Activated naive CD8-positive, alpha-beta T cell treated with anti-CD3 and anti-CD28 coated beads for 36 hours (primary cell): ENCODE data around the gene IL2RA. TPM values are rescaled to one million over a fixed set of nuclear protein-coding genes. Genes with fewer than 3 reads are reported as not detected.
"Not testable (repeated sequence)": the region's sequence is repeated elsewhere in the genome, so short reads cannot be mapped to it uniquely, and the experiment has no call there.

Experiments
- DNase-seq: peaks from one replicate; pipeline ENCODE4 v3.0.0; 2021
- H3K27ac Mint-ChIP-seq: one replicate; pipeline ENCODE4 v1.8.0; 2022; ENCODE audit warnings: mild to moderate bottlenecking, moderate library complexity, mixed read lengths
- H3K27me3 Mint-ChIP-seq: one replicate; pipeline ENCODE4 v1.8.0; 2022; ENCODE audit warnings: mild to moderate bottlenecking, mixed read lengths
- H3K36me3 Mint-ChIP-seq: one replicate; pipeline ENCODE4 v1.8.0; 2021; ENCODE audit warnings: mild to moderate bottlenecking, mixed read lengths
- H3K4me1 Mint-ChIP-seq: one replicate; pipeline ENCODE4 v1.8.0; 2021; ENCODE audit warnings: mixed read lengths
- H3K4me3 Mint-ChIP-seq: one replicate; pipeline ENCODE4 v1.8.0; 2022; ENCODE audit warnings: mild to moderate bottlenecking, moderate library complexity, mixed read lengths
- H3K9me3 Mint-ChIP-seq: one replicate; pipeline ENCODE4 v1.8.0; 2022; ENCODE audit warnings: mixed read lengths
- total RNA-seq, 2 experiments: library from RNA; stranded (reverse); gene quantifications; one replicate each; pipeline ENCODE4 v1.2.3, GENCODE V29; 2021

Gene IL2RA
- total RNA-seq, result 100 to 1,000 TPM; 680 to 698 TPM

DNA sequence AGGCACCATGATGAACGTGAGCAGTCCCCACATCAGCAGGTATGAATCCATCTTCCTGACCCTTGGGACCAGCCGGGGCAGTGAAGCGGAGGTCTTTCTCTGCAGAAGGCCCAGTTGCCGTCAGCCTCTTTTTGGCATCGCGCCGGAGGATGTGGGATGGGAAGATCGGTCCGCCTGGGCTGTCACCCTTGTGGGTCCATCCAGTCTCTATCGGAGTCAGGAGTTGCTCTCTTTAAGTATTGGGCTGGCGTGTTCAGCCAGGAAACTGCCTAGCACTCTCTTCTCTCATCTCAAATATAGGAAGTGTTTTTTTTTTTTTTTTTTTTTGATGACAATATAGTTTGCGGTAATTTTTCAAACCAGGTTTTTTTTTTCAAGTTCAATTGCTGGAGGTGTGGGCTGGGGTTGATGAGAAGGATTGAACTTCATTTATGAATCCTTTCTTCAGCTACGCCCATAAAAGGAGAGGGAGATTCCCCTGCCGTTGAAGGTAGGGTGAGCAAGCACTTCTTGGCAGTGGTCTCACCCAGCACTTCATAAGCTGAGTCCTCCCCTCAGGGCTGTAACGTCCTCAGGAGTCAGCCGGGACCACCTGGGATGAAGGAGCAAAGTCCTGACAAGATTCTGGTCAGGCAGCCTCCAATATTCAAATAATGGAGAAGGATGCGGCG, at the start of gene IL2RA:
Gene IL2RA, minus strand, starts transcription at position 267 of the 671 bp plus-strand sequence. Its CDS starts 216 bp downstream, at position 51.
- Mint-ChIP-seq H3K4me3 (peak within 1 kb of the TSS; percentile 91), H3K27me3 (peaks cover 4% of the 10 kb centered on the region), H3K36me3 (peaks cover 53% of the 10 kb centered on the region), H3K4me1 (peaks cover 54% of the 10 kb centered on the region), H3K9me3 (peaks cover 3% of the 10 kb centered on the region), H3K27ac (peak within 1 kb of the TSS; percentile 95)
- DNase-seq, result peak; percentile 77

DNA sequence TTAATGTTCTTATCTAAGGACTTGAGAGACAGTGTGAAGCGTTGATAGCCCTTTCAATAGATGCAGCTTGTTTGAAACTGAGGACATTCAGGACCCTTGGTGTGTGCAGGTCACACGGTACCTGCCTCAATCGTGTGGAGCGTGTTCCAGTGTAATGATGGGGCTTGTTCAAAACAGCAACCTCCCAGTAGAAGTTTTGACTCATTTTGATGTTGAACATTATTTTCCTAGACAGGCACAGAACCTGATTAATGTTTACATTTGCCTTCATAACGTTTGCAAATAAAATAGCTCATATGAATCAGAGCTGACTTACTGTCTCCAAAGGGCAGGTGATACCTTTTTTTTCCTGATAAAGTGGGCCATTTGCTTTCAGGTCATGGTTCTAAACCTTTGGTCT, 48.0 kb upstream of the IL2RA start:
- H3K4me1 Mint-ChIP-seq, result peaks cover 33% of the 10 kb centered on the region
- DNase-seq, result no peak
- peaks cover 59% of the 10 kb centered on the region for H3K36me3 Mint-ChIP-seq
- no peaks in the 10 kb centered on the region for H3K27me3 Mint-ChIP-seq
- no peak overlapping the region for H3K4me3 Mint-ChIP-seq
- peak overlapping the region; percentile 38 for H3K27ac Mint-ChIP-seq
- no peaks in the 10 kb centered on the region for H3K9me3 Mint-ChIP-seq

DNA sequence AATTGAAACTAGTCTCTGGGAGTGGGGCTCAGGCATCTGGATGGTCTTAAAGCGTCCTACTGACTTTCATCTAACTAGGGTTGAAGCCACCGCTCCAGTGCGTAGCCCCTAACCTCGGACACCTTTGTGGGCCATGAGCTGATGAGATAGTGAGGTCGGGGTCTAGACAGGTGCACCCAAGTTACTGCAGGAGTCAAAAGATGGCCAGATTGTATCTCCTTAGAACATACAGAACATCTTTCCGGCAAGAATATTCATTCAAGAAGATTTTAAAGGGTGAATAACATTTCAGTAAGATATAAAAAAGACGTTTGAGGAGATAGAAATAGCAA, 47.2 kb upstream of the IL2RA start:
- Mint-ChIP-seq H3K27ac (peak overlapping the region; percentile 38), H3K9me3 (no peaks in the 10 kb centered on the region), H3K4me1 (peaks cover 33% of the 10 kb centered on the region), H3K27me3 (no peaks in the 10 kb centered on the region), H3K4me3 (no peak overlapping the region), H3K36me3 (peaks cover 60% of the 10 kb centered on the region)
- DNase-seq, result no peak

DNA sequence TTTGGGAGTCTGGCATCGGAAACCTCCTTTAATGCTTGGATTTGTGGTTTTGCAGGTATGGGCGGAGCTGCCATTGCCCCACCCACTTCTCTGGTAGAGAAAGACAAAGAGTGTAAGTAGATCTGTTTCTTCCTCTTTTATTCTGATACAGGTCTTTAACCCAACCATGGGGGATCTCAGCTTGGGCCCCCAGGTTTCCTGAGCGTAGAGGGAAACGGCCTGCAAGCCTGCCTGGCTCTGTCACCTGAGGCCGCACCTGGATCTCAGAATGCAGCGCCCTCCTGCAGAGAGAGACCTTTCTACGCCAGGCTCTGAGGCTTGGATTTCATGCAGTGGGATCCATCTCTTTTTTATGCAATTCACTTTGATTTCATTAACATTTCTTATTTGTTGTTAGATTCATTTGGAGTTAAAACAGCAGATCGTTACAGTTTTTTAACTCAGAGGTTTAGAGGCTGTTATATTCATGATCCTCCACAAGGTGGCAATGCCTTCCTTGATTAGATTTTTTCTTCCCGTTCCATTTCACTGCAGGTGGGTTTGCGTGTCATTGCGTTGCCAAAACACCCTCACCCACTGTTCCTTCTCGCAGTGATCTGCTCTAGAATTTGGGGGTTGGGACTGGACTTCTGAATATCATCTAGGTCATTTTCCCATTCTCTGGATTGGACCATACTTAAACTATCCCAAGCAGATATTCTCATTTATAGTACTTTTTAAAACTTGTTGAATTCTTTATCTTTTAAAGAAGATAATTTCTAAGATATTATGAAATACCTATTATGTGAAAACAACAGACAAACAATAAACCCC, 46.7 kb upstream of the IL2RA start:
- H3K27me3 Mint-ChIP-seq, result no peaks in the 10 kb centered on the region
- peaks cover 32% of the 10 kb centered on the region for H3K4me1 Mint-ChIP-seq
- H3K4me3 Mint-ChIP-seq, result no peak overlapping the region
- H3K9me3 Mint-ChIP-seq, result no peaks in the 10 kb centered on the region
- peaks cover 56% of the 10 kb centered on the region for H3K36me3 Mint-ChIP-seq
- H3K27ac Mint-ChIP-seq, result peak overlapping the region; percentile 44
- no peak for DNase-seq

DNA sequence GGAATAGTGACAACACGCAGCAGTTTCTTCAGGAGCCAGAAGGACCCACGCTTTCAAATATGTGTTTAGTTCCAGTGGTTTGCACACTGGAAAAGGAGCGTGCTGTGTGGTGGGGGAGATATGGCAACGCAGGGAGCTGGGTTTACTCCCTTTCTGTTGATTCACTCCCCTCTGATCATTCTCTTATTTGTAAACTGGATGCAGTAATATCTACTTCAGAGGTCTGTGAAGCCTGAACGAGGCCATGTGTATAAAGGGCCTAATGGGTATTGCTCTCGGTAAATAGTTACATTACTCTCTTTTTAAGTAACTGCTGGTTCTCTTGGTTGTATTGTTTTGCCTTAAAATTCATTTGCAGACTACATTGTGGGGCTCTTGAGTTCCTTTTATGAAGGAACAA, 45.9 kb upstream of the IL2RA start:
- DNase-seq, result no peak
- Mint-ChIP-seq H3K4me3 (no peak overlapping the region), H3K27me3 (no peaks in the 10 kb centered on the region), H3K9me3 (no peaks in the 10 kb centered on the region), H3K36me3 (peaks cover 52% of the 10 kb centered on the region), H3K27ac (peak overlapping the region; percentile 44), H3K4me1 (peaks cover 33% of the 10 kb centered on the region)

DNA sequence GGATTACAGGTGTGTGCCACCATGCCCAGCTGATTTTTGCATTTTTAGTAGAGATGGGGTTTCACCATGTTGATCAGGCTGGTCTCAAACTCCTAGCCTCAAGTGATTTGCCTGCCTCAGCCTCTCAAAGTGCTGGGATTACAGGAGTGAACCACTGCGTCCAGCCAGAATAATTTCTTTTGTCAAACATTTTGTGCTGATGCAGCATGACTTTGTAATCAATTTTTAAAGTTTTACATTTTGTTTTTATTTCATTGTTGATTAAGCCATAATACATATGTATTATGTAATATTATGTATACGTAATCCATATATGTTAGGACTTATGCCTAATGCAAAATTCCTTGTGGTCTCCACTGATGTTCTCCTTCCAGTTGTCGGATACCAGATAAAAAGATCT, 45.4 kb upstream of the IL2RA start:
- not testable (repeated sequence) for DNase-seq, H3K27ac Mint-ChIP-seq, H3K4me3 Mint-ChIP-seq, H3K27me3 Mint-ChIP-seq, H3K9me3 Mint-ChIP-seq
- Mint-ChIP-seq H3K4me1 (peaks cover 33% of the 10 kb centered on the region), H3K36me3 (peaks cover 49% of the 10 kb centered on the region)

DNA sequence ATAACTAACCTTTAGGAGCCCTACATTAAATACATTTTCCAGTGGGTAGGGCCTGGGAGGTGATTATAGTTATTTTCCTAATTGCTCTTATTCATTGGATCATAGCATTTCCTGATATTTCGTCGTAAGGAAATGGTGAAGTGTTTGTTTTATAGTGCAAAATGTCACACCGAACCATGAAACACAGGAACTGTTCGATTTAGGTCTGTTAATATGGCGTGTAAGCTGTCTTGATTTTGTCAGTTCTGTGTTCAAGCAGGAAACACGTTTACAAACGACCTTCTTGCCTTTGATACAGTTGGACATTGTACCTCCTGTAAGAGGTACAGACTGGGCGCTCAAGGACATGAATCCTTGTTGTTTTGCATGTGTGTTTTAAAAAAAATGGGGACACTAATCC, 41.4 kb upstream of the IL2RA start:
- H3K36me3 Mint-ChIP-seq, result peaks cover 23% of the 10 kb centered on the region
- no peak for DNase-seq
- no peaks in the 10 kb centered on the region for H3K9me3 Mint-ChIP-seq
- no peak overlapping the region for H3K27ac Mint-ChIP-seq
- peaks cover 27% of the 10 kb centered on the region for H3K4me1 Mint-ChIP-seq
- H3K4me3 Mint-ChIP-seq, result no peak overlapping the region
- no peaks in the 10 kb centered on the region for H3K27me3 Mint-ChIP-seq

DNA sequence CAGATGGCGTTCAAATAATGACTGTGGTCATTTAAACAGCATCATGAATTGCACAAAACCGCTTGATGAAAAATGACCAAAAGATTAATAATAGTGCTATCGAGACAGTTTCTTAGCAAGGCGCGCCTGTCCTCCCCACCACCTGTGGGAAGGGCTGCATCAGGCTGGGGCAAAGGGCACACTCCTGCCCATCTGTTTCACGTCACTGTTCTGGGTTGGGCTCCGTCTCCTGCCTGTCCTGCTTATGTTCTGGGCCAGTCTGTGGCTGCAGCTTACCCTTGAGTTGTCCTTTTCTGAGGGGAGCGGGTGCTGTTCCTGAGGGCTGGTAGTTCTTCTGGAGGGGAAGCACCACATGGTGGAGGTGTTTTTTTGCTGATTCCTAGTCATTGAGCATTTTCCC, 40.0 kb upstream of the IL2RA start:
- Mint-ChIP-seq H3K4me1 (peaks cover 30% of the 10 kb centered on the region), H3K4me3 (no peak overlapping the region), H3K27ac (peak overlapping the region; percentile 40), H3K9me3 (no peaks in the 10 kb centered on the region), H3K36me3 (peaks cover 30% of the 10 kb centered on the region), H3K27me3 (no peaks in the 10 kb centered on the region)
- no peak for DNase-seq

DNA sequence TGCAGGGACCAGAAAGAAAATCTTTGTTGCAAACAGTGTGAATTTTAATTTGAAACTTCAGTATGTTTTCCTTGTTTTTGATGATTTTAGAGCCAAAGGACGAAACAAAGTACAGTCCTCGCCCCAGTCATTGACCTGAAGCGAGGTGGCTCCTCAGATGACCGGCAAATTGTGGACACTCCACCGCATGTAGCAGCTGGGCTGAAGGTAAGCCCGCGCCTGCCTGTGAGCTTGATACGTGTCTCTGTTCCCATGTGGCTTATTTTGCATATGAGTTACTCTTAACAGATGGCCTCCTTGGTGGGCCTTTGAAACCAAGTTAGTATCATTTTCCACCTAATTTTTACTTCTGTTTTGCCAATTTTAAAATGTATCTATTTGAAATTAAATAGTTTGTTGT, 39.0 kb upstream of the IL2RA start:
- H3K27ac Mint-ChIP-seq, result no peak overlapping the region

DNA sequence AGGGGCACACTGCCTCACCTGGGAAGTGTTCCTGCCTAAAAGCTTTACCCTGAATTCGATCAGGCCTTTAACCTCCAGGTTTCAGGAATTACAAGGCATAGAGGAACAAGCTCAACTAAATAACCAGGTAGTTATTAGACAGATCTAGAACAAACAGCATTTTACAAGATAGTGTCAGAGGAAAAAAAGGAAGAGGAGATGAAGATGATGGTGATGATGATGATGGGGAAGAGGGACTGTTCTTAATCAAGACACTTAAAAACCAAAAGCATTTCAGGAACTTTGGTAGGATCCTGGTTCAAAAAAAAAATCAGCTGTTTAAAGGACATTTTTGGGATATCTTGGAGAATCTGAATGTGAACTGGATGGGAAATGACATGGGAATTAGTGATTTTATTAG, 38.2 kb upstream of the IL2RA start:
- Mint-ChIP-seq H3K4me3 (no peak overlapping the region), H3K27ac (peak overlapping the region; percentile 25), H3K36me3 (peaks cover 30% of the 10 kb centered on the region), H3K9me3 (no peaks in the 10 kb centered on the region), H3K4me1 (peaks cover 37% of the 10 kb centered on the region), H3K27me3 (no peaks in the 10 kb centered on the region)
- no peak for DNase-seq

More for the DNA sequence above, 39.0 kb upstream of the IL2RA start:
- Mint-ChIP-seq H3K36me3 (peaks cover 30% of the 10 kb centered on the region), H3K4me3 (no peak overlapping the region), H3K4me1 (peaks cover 32% of the 10 kb centered on the region), H3K27me3 (no peaks in the 10 kb centered on the region), H3K9me3 (no peaks in the 10 kb centered on the region)
- DNase-seq, result no peak

DNA sequence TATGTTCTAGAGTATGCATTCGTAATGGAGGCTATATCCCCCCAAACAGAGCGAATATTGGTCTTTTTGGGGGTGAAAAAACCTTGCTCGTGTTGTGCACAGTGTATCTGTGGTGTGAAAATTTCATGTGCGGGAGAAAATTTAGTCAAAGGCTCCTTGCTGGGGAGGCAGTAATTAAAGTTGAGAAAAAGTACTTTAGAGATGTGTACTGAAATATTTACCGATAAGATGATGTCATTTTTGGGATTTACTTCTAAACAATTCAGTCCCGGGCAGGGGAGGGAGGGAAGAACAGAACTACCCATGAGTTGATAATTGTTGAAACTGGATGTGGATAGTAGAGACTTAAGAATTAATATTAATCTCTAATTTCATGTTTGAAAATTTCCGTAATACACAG, 36.0 kb upstream of the IL2RA start:
- Mint-ChIP-seq H3K27me3 (no peaks in the 10 kb centered on the region), H3K36me3 (peaks cover 45% of the 10 kb centered on the region), H3K4me1 (peaks cover 51% of the 10 kb centered on the region), H3K27ac (peak overlapping the region; percentile 59), H3K9me3 (no peaks in the 10 kb centered on the region), H3K4me3 (no peak overlapping the region)
- no peak for DNase-seq

DNA sequence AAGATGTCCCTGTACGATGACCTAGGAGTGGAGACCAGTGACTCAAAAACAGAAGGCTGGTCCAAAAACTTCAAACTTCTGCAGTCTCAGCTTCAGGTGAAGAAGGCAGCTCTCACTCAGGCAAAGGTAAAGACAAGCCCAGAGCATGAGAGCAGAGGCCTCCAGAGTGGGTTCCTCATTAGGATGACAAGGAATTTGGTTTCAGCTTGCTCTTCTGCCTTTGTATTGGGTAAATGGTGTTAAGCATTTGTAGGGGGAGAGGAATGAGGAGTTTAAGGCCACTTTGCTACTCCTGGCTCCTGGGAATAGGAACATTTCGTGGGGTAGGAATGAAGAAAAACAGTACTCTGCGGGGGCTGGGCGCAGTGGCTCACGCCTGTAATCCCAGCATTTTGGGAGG, 34.9 kb upstream of the IL2RA start:
- Mint-ChIP-seq H3K27ac (no peak overlapping the region), H3K4me3 (no peak overlapping the region), H3K36me3 (peaks cover 53% of the 10 kb centered on the region), H3K9me3 (no peaks in the 10 kb centered on the region), H3K27me3 (no peaks in the 10 kb centered on the region), H3K4me1 (peaks cover 55% of the 10 kb centered on the region)
- no peak for DNase-seq

DNA sequence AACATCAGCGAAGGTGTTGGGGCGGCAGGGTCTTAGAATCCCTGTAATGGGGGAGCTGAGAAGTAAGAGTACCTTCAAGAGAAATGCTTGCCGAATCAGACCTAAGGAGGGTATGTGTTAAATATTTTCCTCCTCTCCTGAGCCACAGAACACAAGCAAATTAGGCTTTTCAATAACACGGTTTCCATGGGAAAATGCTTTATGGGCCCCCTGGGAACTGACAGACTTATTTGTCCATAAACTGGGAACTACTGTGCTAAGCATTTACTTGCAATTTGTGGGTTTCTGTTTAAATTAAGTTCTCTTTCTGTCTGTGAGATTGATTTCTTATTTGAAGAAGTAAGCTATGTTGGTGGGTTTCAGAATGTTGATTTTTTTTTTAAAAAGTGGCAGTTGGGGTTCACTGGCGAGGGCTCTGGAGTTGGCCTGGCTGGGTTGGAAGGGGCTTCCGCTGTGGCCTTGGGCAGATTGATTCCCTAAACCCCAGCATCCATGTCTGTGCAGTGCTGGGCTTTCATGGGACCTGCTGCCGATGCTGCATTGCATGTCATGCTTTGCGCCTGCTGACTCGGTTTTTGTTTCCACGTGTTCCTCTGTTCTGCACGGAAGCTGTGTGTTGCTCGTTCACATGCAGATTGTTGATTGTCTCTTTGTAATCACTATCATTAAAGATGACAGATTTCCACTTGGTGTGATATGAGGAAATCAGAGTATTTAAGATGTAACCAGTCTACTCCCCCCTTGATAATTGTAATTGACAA, 33.8 kb upstream of the IL2RA start:
- Mint-ChIP-seq H3K27me3 (no peaks in the 10 kb centered on the region), H3K9me3 (no peaks in the 10 kb centered on the region), H3K36me3 (peaks cover 63% of the 10 kb centered on the region), H3K27ac (no peak overlapping the region), H3K4me1 (peaks cover 65% of the 10 kb centered on the region), H3K4me3 (no peak overlapping the region)
- no peak for DNase-seq

DNA sequence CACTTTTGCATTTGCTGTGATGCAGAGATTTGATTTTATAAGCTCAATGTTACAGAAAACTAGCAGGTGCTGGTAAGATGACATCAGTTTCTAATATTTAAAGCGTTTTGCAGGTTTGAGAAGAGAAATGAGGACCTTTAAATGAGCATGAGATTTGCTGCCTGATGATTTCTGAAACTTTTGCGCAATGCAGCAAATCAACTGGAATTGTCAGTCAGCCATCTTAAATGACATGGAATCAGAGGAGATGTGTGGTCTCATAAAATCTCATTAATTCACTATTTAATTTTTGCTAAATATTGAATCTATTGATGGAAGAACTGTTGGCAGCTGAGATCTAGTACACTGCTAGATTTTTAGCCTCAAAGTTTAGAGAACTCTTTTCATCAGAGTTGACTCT, 30.6 kb upstream of the IL2RA start:
- H3K9me3 Mint-ChIP-seq, result no peaks in the 10 kb centered on the region
- peaks cover 67% of the 10 kb centered on the region for H3K4me1 Mint-ChIP-seq
- H3K4me3 Mint-ChIP-seq, result peak overlapping the region; percentile 77
- no peaks in the 10 kb centered on the region for H3K27me3 Mint-ChIP-seq
- no peak for DNase-seq
- peaks cover 68% of the 10 kb centered on the region for H3K36me3 Mint-ChIP-seq
- peak overlapping the region; percentile 77 for H3K27ac Mint-ChIP-seq

DNA sequence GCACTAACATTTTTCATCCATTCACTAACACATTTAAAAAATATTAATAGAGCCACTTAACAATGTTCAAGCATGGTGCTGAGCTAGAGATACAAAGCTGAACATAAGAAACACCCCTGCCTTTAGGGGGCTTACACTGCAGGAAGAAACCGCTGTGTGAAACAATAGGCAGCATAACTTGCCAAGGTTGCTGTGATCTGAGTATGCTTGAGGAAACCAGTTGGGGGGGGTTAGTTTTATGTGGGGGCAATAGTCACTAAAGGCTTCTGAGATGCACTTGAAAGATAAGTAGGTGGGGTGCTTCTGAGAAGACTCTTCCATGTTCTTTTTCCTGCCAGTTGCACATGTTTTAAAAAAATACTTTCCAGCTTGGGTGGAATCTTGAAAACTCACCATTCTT, 29.5 kb upstream of the IL2RA start:
- Mint-ChIP-seq H3K9me3 (no peaks in the 10 kb centered on the region), H3K27me3 (no peaks in the 10 kb centered on the region), H3K27ac (peak overlapping the region; percentile 77), H3K4me3 (peak overlapping the region; percentile 77), H3K4me1 (peaks cover 69% of the 10 kb centered on the region), H3K36me3 (peaks cover 60% of the 10 kb centered on the region)
- DNase-seq, result peak; percentile 28
